Neural cell (in vitro differentiated cells): ENCODE measurements around the gene GPC1.

Experiments
- CTCF ChIP-seq: fragments of 450-650 bp; IDR thresholded peaks from 2 replicates; pipeline ENCODE4 v1.5.1; 2014; ENCODE audit warnings: antibody characterized with exemption, mild to moderate bottlenecking, moderate library complexity; ENCODE audit not compliant: poor library complexity, severe bottlenecking
- EZH2 ChIP-seq: fragments of 200-600, 300-800 bp; shearing (Covaris generic), sonication (generic); IDR thresholded peaks from 2 replicates; pipeline ENCODE4 v1.6.1; 2014; ENCODE audit warnings: antibody characterized with exemption, low read length, borderline replicate concordance, mild to moderate bottlenecking; ENCODE audit not compliant: insufficient read depth, poor library complexity, severe bottlenecking

DNA sequence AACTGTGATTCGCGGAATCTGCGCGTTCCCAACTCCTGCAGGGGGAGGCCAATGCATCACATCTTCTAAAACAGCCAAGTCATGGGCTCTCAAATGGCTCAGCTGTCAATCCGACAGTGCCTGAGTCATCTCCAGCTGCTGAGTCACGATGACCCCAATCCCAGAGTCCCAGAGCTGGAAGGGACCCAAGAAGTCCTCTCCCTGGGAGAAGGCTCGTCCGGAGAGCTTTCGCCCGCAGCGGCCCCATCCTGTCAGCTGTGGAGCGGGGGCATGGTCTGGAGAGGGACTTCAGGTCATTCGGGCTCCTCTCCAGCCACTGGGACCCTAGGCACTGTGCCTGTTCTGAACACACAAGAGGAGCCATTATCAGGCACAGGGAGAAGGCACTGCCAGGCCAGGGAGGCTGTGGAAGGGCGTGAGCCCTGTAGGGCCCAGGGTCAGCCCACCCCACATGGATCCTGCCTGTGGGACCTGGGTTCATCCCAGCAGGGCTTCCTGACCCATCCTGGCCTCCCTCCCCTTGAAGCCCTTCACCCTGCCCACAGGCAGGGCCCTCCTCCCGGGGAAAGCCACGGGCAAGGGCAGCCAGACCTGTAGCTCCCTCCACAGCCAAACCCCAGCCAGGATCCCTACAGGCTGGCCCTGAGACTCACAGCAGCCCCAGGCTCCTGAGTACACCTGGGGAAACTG, 47.6 kb upstream of the GPC1 start:
- TF ChIP-seq EZH2 (no peak), CTCF (no peak)
